Measurements from ENCODE around the gene NEU3. TPM values are rescaled to one million over a fixed set of nuclear protein-coding genes. Genes with fewer than 3 reads are reported as not detected.
"Not testable (repeated sequence)": the region's sequence is repeated elsewhere in the genome, so short reads cannot be mapped to it uniquely, and the experiment has no call there.

The NEU3 gene
- total RNA-seq, 2 donors from 2014 or later: 4.8 to 6.6 TPM

DNA sequence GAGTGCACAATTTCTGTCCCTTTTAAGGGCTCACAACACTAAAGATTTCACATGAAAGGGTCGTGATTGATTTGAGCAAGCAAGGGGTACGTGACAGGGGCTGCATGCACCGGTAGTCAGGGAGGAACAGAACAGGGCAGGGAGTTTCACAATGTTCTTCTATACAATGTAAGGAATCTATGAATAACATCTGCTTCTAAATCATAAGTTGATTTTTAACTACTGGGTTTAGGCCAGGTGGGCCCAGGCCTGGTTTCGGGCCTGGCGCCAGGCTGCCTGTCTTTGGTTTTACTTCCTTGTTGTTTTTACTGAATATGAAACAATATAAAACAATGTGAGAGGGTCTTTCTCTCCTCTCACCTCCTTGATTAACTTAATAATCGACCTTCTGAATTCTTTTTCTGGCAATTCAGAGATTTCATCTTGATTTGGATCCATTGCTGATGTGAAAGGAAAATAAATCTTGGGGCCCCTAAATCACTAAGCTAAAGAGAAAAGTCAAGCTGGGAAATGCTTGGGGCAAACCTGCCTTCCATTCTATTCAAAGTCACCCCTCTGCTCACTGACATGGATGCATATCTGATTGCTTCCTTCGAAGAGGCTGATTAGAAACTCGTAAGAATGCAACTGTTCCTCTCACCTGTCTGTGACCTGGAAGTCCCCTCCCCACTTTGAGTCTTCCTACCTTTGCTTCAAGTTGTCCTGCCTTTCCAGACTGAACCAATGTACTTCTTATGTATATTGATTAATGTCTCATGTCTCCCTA lies 61.0 kb downstream of the NEU3 start:
- DNase-seq; intact Hi-C loops (cut with DNase I); ATAC-seq: not testable (repeated sequence)

DNA sequence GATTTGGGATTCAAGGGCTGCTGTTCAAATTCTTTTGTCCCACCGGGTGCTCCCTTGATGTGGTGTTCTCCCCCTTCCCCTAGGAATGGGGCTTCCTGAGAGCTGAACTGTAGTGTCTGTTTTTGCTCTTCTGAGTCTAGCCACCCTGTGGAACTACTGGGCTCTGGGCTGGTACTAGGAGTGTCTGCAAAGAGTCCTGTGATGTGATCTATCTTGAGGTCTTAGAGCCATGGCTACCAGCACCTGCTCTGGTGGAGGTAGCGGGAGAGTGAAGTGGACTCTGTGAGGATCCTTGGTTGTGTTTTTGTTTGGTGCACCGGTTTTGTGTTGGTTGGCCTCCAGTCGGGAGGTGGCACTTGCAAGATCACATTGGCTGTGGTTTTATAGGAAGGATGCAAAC lies 61.8 kb downstream of the NEU3 start:
- intact Hi-C loops (cut with DNase I): no loop called here
- DNase-seq: no peak
- no peak for ATAC-seq

DNA sequence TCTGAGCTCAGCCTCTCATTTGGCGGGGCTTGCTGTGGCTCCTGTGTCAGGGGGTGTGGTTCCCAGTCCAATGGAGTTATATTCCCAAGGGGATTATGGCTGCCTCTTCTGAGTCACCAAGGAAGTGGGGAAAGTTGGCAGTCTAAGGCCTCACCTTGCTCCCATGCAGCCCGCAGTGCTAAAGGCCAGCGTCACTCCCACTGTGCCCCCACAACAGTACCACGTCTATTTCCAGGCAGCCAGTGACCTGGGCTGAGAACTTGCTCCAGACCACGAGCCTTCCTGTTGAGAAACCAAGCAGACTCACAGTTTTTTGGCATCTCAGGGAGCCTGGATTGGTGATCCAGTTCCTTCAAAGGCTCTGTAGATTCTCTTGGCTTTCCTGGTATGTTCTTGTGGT lies 62.3 kb downstream of the NEU3 start:
- ATAC-seq (no peak), DNase-seq (no peak)
- intact Hi-C loops (cut with DNase I): no loop called here

DNA sequence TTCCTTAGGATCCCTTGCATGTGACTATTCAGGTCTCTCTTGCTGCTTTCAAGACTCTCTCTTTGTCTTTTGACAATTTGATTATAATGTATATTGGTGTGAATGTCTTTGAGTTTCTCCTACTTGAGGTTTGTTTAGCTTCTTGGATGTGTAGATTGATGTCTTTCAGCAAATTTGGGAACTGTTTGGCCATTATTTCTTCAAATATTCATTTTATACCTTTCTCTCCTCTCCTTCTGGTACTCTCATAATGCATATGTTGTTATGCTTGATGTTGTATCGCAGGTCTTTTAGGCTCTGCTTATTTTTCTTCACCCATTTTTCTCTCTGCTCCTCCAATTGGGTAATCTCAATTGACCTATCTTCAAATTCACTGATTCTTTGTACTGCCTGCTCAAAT lies 63.7 kb downstream of the NEU3 start:
- ATAC-seq (no peak), DNase-seq (no peak)
- intact Hi-C loops (cut with DNase I): no loop called here

DNA sequence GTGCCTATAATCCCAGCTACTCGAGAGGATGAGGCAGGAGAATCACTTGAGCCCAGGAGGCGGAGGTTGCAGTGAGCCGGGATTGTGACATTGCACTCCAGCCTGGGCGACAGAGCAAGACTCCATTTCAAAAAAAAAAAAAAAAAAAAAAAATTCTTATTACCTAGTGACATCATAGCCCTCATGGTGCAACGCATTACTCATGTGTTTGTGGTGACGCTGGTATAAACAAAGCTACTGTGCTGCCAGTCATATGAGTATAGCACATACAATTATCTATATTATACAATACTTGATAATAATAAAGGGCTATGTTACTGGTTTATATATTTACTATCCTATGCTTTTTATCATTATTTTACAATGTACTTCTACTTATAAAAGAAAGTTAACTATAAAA lies 66.8 kb downstream of the NEU3 start:
- DNase-seq: no peak
- intact Hi-C loops (cut with DNase I): no loop called here
- no peak for ATAC-seq

DNA sequence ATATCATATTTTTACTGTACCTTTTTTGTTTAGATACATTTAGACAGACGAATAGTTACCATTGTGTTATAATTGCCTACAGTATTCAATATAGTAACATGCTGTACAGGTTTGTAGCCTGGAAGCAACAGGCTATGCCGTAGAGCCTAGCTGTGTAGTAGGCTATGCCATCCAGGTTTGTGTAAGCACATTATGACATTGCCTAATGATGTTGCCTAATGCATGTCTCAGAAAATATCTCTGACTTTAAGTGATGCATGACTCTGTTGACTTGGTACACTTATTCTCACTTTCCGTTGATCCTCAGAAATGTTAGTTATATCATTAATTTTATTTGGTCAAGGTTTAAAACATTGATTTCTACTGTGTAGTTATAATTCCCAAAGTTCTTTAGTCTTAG lies 68.1 kb downstream of the NEU3 start:
- ATAC-seq (no peak), DNase-seq (no peak)
- intact Hi-C loops (cut with DNase I): no loop called here

DNA sequence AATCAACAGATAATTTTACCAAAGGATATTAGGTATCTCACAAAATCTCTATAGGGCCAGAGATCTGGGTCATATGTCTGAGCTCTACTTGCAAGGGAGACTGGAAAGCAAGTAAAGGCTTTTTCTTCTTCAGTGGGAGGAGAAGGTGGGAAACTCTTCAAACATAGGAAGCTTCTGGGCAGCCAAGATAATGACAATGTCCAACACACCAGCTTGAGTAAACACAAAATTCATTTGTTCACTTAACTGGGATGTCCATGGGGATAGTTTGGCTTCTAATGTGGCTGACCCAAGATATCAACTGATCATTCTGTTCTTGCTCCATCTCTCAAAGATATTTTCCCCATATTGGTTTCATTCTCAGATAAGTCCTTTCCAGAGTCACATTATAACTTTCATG lies 70.6 kb downstream of the NEU3 start:
- no peak for DNase-seq
- no peak for ATAC-seq
- intact Hi-C loops (cut with DNase I): no loop called here

DNA sequence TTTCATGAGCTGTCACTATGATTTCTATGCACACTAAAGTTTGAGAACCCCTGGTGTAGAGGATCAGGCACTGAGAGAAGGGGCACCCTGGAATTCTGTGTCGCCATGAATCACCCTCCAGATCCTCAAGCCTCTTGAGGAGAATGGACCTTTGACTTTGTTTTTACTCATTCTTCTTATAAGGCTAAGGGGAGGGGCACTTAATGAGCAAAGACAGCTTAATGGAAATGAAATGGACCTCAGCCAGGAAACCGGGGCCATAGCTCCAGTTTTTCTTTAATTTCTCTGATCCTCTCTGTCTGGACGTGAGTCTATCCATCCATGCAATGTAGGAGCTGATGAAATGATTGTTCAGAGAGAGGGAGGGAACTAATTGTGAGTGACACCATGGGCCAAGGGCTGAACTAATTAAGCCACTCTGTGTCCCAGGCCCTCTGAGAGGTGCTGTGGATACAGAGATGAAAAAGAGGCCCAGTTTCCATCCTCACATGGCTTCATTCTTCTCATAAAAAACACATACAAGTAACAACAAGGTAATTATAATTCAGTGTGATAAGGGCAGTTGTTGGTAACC lies 75.1 kb downstream of the NEU3 start:
- intact Hi-C loops (cut with DNase I): no loop called here
- ATAC-seq (no peak), DNase-seq (no peak)

DNA sequence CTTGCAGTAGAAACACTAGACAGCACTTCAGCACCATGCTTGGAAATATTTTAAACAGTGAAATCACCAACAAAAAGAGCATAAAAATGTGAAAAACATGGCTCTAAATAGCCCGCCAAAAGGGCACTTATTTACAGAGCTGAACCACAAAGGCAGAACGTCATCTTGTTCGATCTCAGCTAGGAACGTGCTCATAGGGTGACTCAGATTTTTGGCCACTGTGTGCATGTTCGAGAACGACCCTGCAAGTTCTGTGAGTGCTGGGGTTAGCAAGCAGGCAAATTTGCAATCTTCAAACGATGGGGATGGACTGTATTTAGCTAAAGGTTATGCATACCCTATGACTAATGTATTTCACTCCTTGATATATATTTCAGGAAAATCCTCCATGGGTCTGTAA lies 77.3 kb downstream of the NEU3 start:
- DNase-seq (no peak), ATAC-seq (no peak)
- intact Hi-C loops (cut with DNase I): no loop called here

Other genes with a start within 250 kb of the NEU3 start
- 10 to 100 TPM; 10.3 to 11.6 TPM for gene RNF169, start 240.1 kb upstream of the NEU3 start, total RNA-seq
- 10 to 100 TPM in 1 of 2 donors, 1 to 10 TPM in 1; 5.3 to 13.8 TPM for gene XRRA1, start 39.8 kb upstream of the NEU3 start, total RNA-seq
- gene SPCS2, start 39.7 kb upstream of the NEU3 start, total RNA-seq: 100 to 1,000 TPM; 124 to 141 TPM
- gene OR2AT4, start 107.9 kb downstream of the NEU3 start, total RNA-seq: not detected
- 10 to 100 TPM; 49.0 to 55.8 TPM for gene SLCO2B1, start 162.2 kb downstream of the NEU3 start, total RNA-seq

Measured in left cardiac atrium (tissue), 4 donors.